Panc1 (cell line): ENCODE measurements around the gene NUP188. TPM values are rescaled to one million over a fixed set of nuclear protein-coding genes. Genes with fewer than 3 reads are reported as not detected.

Source experiments
- ATAC-seq: fragments of 200-7000 bp; cut with Tn5 transposase; 2 replicates; pipeline ENCODE4 v1.9.1; 2020; ENCODE audit warnings: mild to moderate bottlenecking, moderate library complexity
- BruUV-seq: library from RNA; stranded (reverse); fragments of 400-500 nt; replicated peaks from 2 replicates; lab custom pipeline; 2021; lab: Mats Ljungman, UMichigan
- CTCF ChIA-PET: fragments of 300-600 bp; sonication (Branson Sonifier 250); formaldehyde crosslinking; loops from one replicate; lab custom pipeline; 2022; ENCODE audit warnings: antibody characterized with exemption; lab: Charles Lee
- POLR2A ChIA-PET: fragments of 300-600 bp; sonication (Branson Sonifier 250); formaldehyde crosslinking; loops from one replicate; lab custom pipeline; 2022; ENCODE audit warnings: antibody characterized with exemption; lab: Charles Lee
- DNase-seq: peaks from one replicate; pipeline ENCODE4 v3.0.0-alpha.2; 2010; ENCODE audit warnings: low read depth, low spot score
- H3K27ac ChIP-seq: 2 replicates; pipeline ENCODE4 v1.5.1; 2011; ENCODE audit warnings: mild to moderate bottlenecking, low read length, inconsistent platforms
- H3K27me3 ChIP-seq: fragments of 200-500 bp; sonication (Bioruptor generic); 2 replicates; pipeline ENCODE4 v1.6.0; 2014; ENCODE audit warnings: low read length, inconsistent platforms; ENCODE audit not compliant: control insufficient read depth, insufficient read depth
- H3K36me3 ChIP-seq: fragments of 200-500 bp; sonication (Bioruptor generic); 2 replicates; pipeline ENCODE4 v1.5.1; 2014; ENCODE audit warnings: inconsistent platforms, mild to moderate bottlenecking, low read length, moderate library complexity; ENCODE audit not compliant: control insufficient read depth, insufficient read depth
- H3K4me1 ChIP-seq: 2 replicates; pipeline ENCODE4 v1.5.1; 2011; ENCODE audit warnings: inconsistent platforms, mild to moderate bottlenecking, low read length, moderate library complexity; ENCODE audit not compliant: control insufficient read depth, insufficient read depth
- H3K4me3 ChIP-seq, 2 experiments: 2 replicates each; pipeline ENCODE4 v1.5.1; 2011 to 2012; ENCODE audit warnings: low read depth in 2 of 2, low read length in 2 of 2, mild to moderate bottlenecking in 2 of 2, inconsistent platforms in 1 of 2, moderate library complexity in 1 of 2
- H3K9me3 ChIP-seq: fragments of 200-500 bp; sonication (Bioruptor generic); 2 replicates; pipeline ENCODE4 v1.5.1; 2014; ENCODE audit warnings: low read depth, mild to moderate bottlenecking, inconsistent platforms, low read length, moderate library complexity; ENCODE audit not compliant: control insufficient read depth, insufficient read depth
- POLR2AphosphoS5 ChIP-seq: IDR thresholded peaks from 2 replicates; pipeline ENCODE4 v1.6.1; 2012; ENCODE audit warnings: mild to moderate bottlenecking, low read depth, low read length, moderate library complexity
- SIN3A ChIP-seq: IDR thresholded peaks from 2 replicates; pipeline ENCODE4 v1.6.1; 2012; ENCODE audit warnings: low read depth, mild to moderate bottlenecking, low read length, moderate library complexity, borderline replicate concordance; ENCODE audit not compliant: insufficient read depth
- TCF7L2 ChIP-seq: IDR thresholded peaks from 2 replicates; pipeline ENCODE4 v1.6.1; 2011; ENCODE audit warnings: mild to moderate bottlenecking, low read depth, low read length, inconsistent platforms
- in situ Hi-C: cut with HindIII; loops from 2 replicates; pipeline ENCODE4 v1.10.0; 2016; ENCODE audit warnings: low sequenced_read_pairs, low pct_unique_long_range_greater_than_20kb
- intact Hi-C: fragments of 100-400 bp; cut with micrococcal nuclease; formaldehyde crosslinking; loops from one replicate; pipeline ENCODE4 v1.10.0; 2022; ENCODE audit not compliant: unreplicated experiment
- total RNA-seq: library from RNA; stranded (reverse); gene quantifications from one replicate; pipeline ENCODE4 v1.2.1, GENCODE V29; 2021; ENCODE audit not compliant: unreplicated experiment
- TF ChIP-seq, protein P1 (sequence below), 2 experiments: IDR thresholded peaks; 2 replicates each; pipeline ENCODE4 v1.6.1; 2011 to 2012; ENCODE audit warnings: low read depth in 2 of 2, control low read depth in 1 of 2, low read length in 1 of 2, mild to moderate bottlenecking in 1 of 2, moderate library complexity in 1 of 2; ENCODE audit not compliant: insufficient read depth in 1 of 2
- TF ChIP-seq, protein P2 (sequence below): fragments of 450-650 bp; IDR thresholded peaks from 2 replicates; pipeline ENCODE4 v1.5.1; 2017; ENCODE audit warnings: mild to moderate bottlenecking

NUP188 gene
- total RNA-seq, 1 experiment from 2014 or later: 69.9 TPM

DNA sequence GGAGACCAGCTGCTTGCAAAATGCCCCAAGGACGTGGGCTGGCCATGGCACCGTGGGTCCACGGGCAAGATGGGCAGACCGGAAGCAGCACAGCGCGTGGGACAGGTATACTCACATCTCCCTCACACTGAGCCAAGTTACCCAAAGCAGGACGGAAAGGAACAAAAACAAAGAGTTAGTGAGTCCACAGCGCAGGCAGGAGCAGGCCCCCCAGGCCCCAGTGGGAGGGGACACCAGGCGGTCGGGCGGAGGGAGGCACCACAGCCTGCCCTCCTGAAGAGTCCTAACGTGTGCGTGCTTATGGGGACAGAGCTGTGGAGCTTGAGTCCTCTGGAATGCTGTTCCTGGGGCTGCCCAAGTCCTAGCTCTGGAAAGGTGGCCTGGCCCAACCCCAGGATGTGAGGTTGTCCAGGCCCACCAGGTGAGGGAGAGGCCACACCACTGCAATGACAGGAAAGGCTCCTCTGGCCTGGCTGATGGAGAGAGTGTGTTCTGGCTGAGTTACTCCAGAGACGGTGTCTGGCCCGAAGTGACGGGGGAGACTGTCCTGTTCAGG, 65.5 kb downstream of the NUP188 start:
- ChIA-PET CTCF (no interaction called here), POLR2A (no interaction called here)
- peaks cover 4% of the 10 kb centered on the region; the same call in 1 of the 2 replicates for H3K4me1 ChIP-seq
- in situ Hi-C loops: no loop called here
- no TSS peak for BruUV-seq
- H3K4me3 ChIP-seq: no peak overlapping the region
- TF ChIP-seq, protein P1, sequence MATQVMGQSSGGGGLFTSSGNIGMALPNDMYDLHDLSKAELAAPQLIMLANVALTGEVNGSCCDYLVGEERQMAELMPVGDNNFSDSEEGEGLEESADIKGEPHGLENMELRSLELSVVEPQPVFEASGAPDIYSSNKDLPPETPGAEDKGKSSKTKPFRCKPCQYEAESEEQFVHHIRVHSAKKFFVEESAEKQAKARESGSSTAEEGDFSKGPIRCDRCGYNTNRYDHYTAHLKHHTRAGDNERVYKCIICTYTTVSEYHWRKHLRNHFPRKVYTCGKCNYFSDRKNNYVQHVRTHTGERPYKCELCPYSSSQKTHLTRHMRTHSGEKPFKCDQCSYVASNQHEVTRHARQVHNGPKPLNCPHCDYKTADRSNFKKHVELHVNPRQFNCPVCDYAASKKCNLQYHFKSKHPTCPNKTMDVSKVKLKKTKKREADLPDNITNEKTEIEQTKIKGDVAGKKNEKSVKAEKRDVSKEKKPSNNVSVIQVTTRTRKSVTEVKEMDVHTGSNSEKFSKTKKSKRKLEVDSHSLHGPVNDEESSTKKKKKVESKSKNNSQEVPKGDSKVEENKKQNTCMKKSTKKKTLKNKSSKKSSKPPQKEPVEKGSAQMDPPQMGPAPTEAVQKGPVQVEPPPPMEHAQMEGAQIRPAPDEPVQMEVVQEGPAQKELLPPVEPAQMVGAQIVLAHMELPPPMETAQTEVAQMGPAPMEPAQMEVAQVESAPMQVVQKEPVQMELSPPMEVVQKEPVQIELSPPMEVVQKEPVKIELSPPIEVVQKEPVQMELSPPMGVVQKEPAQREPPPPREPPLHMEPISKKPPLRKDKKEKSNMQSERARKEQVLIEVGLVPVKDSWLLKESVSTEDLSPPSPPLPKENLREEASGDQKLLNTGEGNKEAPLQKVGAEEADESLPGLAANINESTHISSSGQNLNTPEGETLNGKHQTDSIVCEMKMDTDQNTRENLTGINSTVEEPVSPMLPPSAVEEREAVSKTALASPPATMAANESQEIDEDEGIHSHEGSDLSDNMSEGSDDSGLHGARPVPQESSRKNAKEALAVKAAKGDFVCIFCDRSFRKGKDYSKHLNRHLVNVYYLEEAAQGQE (IDR thresholded peaks at IDR 0.05; ENCODE audit: insufficient read depth in 1 of 2, low read depth in 2 of 2, low read length in 1 of 2): no peak
- TF ChIP-seq TCF7L2: no peak
- no peak for TF ChIP-seq POLR2AphosphoS5
- TF ChIP-seq, protein P2, sequence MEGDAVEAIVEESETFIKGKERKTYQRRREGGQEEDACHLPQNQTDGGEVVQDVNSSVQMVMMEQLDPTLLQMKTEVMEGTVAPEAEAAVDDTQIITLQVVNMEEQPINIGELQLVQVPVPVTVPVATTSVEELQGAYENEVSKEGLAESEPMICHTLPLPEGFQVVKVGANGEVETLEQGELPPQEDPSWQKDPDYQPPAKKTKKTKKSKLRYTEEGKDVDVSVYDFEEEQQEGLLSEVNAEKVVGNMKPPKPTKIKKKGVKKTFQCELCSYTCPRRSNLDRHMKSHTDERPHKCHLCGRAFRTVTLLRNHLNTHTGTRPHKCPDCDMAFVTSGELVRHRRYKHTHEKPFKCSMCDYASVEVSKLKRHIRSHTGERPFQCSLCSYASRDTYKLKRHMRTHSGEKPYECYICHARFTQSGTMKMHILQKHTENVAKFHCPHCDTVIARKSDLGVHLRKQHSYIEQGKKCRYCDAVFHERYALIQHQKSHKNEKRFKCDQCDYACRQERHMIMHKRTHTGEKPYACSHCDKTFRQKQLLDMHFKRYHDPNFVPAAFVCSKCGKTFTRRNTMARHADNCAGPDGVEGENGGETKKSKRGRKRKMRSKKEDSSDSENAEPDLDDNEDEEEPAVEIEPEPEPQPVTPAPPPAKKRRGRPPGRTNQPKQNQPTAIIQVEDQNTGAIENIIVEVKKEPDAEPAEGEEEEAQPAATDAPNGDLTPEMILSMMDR: no peak
- TF ChIP-seq SIN3A: no peak
- no peaks in the 10 kb centered on the region for H3K36me3 ChIP-seq
- no peaks in the 10 kb centered on the region for H3K27me3 ChIP-seq
- DNase-seq: no peak
- intact Hi-C loops: no loop called here
- no peaks in the 10 kb centered on the region for H3K9me3 ChIP-seq
- no peak overlapping the region for H3K27ac ChIP-seq
- no peak for ATAC-seq

DNA sequence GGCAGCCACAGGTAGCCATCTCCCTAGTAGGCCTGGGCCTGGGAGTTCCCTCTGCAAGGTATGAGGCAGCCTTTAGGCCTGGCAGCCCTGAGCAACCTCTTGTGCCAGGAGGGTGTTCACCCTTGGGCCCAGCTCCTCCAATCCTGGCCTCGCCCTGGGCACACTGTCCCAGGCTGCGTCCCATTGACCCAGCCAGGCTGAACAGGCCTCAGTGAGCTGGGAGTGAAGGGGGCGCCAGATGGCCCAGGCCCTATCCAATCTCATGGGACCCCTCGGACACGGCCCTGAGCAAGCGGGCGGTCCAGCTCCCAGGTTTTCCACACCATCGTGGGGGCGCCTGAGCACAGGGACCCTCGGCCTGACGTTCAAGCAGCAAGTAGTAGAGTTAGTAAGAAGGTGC, 66.2 kb downstream of the NUP188 start:
- in situ Hi-C loops: no loop called here
- BruUV-seq: no TSS peak
- ChIA-PET POLR2A (no interaction called here), CTCF (no interaction called here)
- no peaks in the 10 kb centered on the region for H3K4me1 ChIP-seq
- no peaks in the 10 kb centered on the region for H3K36me3 ChIP-seq
- intact Hi-C loops: no loop called here
- DNase-seq: no peak
- ATAC-seq: no peak
- TF ChIP-seq, protein P2: no peak
- TF ChIP-seq POLR2AphosphoS5: no peak
- H3K27ac ChIP-seq: no peak overlapping the region
- H3K4me3 ChIP-seq: no peak overlapping the region
- no peaks in the 10 kb centered on the region for H3K9me3 ChIP-seq
- H3K27me3 ChIP-seq: no peaks in the 10 kb centered on the region
